ENCODE results near the gene LRSAM1.

The LRSAM1 gene

DNA sequence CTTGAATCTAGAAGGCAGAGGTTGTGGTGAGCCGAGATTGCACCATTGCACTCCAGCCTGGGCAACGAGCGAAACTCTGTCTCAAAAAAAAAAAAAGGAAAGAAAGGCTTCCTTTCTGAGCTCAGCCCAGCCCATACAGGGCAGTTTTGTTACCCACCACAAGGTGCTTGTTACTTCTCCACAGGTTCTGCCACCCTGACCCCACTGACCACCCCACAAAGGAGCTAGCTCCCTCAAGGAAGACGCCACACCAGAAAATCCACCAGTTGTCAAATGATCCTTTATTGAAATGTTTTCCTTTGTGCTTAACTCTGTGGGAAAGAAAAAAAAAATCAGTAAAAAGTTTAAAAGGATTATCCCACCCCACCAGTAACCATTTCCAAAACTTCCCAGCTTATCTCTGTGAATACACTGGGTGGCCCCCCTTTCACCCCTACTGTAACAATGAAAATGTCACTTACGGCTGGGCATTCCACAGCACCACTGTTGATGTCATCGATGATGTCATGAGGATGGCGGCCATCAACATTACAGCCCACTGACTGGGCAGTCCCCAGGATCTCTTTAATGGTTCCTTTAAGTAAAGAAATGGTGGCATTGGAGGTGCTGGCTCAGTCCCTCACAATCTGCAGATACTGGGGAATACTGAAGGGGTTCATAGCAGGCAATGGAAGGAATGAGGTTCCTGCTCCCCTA, 3.7 kb upstream of the LRSAM1 start:
- Histone ChIP-seq H4K20me1 (ENCODE audit: insufficient read depth, low read length) (peaks cover 51% of the 10 kb centered on the region), H3K4me1 (ENCODE audit: insufficient read depth, low read length) (peaks cover 36% of the 10 kb centered on the region), H3K9ac (ENCODE audit: low read depth, low read length) (no peak overlapping the region), H2AFZ (ENCODE audit: low read depth, low read length) (no peak overlapping the region), H3K79me2 (ENCODE audit: insufficient read depth, low read length) (peaks cover 44% of the 10 kb centered on the region), H3K4me2 (ENCODE audit: insufficient read depth, low read length) (0 out of 2 replicates have a peak overlapping the region, but pooled peaks have one; percentile 98), H3K9me3 (ENCODE audit: insufficient read depth, low read length, severe bottlenecking) (no peaks in the 10 kb centered on the region), H3K36me3 (ENCODE audit: insufficient read depth, low read length) (peaks cover 77% of the 10 kb centered on the region), H3K27ac (ENCODE audit: low read length) (no peak overlapping the region), H3K27me3 (ENCODE audit: insufficient read depth, low read length, poor library complexity) (no peaks in the 10 kb centered on the region), H3K4me3 (ENCODE audit: low read depth in 1 of 2, low read length in 2 of 2) (no peak overlapping the region)
- ATAC-seq (ENCODE audit: insufficient read depth, low read depth) (no peak), DNase-seq (no peak)
- TF ChIP-seq EZH2 (IDR thresholded peaks at IDR 0.05; ENCODE audit: borderline replicate concordance, low read depth, low read length, severe bottlenecking) = no peak
- TF ChIP-seq, protein P1, sequence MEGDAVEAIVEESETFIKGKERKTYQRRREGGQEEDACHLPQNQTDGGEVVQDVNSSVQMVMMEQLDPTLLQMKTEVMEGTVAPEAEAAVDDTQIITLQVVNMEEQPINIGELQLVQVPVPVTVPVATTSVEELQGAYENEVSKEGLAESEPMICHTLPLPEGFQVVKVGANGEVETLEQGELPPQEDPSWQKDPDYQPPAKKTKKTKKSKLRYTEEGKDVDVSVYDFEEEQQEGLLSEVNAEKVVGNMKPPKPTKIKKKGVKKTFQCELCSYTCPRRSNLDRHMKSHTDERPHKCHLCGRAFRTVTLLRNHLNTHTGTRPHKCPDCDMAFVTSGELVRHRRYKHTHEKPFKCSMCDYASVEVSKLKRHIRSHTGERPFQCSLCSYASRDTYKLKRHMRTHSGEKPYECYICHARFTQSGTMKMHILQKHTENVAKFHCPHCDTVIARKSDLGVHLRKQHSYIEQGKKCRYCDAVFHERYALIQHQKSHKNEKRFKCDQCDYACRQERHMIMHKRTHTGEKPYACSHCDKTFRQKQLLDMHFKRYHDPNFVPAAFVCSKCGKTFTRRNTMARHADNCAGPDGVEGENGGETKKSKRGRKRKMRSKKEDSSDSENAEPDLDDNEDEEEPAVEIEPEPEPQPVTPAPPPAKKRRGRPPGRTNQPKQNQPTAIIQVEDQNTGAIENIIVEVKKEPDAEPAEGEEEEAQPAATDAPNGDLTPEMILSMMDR (IDR thresholded peaks at IDR 0.05; ENCODE audit: borderline replicate concordance, extremely low read depth, low read length, poor library complexity, severe bottlenecking) = no peak

DNA sequence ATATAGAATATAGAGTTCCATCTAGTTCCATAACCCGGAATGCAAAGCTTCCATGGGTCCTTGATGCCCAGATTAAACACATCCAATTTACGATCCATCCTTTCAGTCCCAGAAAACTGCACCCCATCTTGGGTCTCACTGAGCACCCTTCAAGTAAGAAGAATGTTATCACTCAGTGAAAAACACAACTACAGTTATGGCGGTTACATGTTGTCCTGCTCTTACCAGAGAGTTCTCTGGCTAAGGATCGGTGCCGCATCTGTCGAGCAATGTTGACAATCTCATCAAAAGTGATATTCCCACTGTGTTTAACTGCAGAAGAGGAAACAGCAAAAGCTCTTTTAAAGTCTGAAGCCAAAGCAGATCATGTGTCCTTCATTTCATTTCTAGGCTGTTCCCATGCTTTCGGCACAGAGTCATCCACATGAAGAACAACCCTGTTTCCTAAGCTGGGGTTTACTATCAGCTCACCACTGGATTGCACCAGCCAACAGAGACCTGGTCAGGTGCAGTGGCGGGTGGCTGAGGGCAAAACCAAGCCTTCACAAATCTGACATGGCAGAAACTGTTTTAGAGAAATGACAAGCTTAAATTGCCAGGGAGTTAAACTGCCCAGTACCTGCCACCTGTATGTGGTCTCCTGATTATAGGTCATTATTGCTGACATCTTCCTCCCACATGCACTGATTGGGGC, 3.1 kb upstream of the LRSAM1 start:
- Histone ChIP-seq H3K27ac (ENCODE audit: low read length) (no peak overlapping the region), H2AFZ (ENCODE audit: low read depth, low read length) (no peak overlapping the region), H3K4me1 (ENCODE audit: insufficient read depth, low read length) (peaks cover 38% of the 10 kb centered on the region), H3K27me3 (ENCODE audit: insufficient read depth, low read length, poor library complexity) (no peaks in the 10 kb centered on the region), H3K4me2 (ENCODE audit: insufficient read depth, low read length) (peak overlapping the region; percentile 98; the same call in 1 of the 2 replicates), H3K79me2 (ENCODE audit: insufficient read depth, low read length) (peaks cover 44% of the 10 kb centered on the region), H3K4me3 (ENCODE audit: low read depth in 1 of 2, low read length in 2 of 2) (peak overlapping the region in 1 of 2 experiments; percentile 86; a peak in 1 of 4 replicates), H3K9ac (ENCODE audit: low read depth, low read length) (no peak overlapping the region), H3K9me3 (ENCODE audit: insufficient read depth, low read length, severe bottlenecking) (no peaks in the 10 kb centered on the region), H3K36me3 (ENCODE audit: insufficient read depth, low read length) (peaks cover 72% of the 10 kb centered on the region), H4K20me1 (ENCODE audit: insufficient read depth, low read length) (peaks cover 51% of the 10 kb centered on the region)
- DNase-seq (no peak), ATAC-seq (ENCODE audit: insufficient read depth, low read depth) (no peak)
- TF ChIP-seq, protein P1 (IDR thresholded peaks at IDR 0.05; ENCODE audit: borderline replicate concordance, extremely low read depth, low read length, poor library complexity, severe bottlenecking) = no peak
- no peak for TF ChIP-seq EZH2 (IDR thresholded peaks at IDR 0.05; ENCODE audit: borderline replicate concordance, low read depth, low read length, severe bottlenecking)

DNA sequence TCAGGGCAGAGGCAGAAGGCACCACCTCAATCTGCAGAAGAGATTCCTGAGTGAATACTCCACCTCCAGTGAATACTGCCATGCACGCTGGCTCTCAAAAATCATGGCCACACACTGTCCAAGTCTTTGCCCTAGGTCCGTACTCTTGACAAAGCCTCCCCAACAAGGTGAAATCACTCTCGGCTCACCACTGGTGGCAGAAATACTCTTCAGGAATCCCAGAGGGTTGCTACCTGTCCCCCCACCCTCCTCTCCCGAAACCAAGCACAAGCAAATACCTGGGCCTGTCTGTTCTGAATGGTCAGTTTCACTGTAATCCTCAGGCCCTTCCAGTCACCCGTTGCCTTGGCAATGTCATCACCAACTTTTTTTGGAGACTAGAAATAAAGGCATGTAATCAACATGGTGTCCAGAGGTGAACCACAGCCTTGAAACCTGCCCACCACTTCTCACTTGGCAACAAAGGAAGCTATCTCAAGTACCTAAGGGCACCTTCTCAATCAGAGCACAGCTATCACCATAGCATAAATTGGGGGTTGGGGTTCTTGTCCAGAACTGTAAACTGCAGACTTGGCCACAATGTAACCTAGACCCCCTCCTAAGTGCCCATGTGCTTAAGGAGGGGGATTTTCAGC, 1.9 kb upstream of the LRSAM1 start:
- H3K9me3 ChIP-seq (ENCODE audit: insufficient read depth, low read length, severe bottlenecking) = no peaks in the 10 kb centered on the region
- no peak for ATAC-seq (ENCODE audit: insufficient read depth, low read depth)
- peak overlapping the region; percentile 87 for H3K9ac ChIP-seq (ENCODE audit: low read depth, low read length)
- H3K4me2 ChIP-seq (ENCODE audit: insufficient read depth, low read length) = peak overlapping the region; percentile 98
- H3K27me3 ChIP-seq (ENCODE audit: insufficient read depth, low read length, poor library complexity) = no peaks in the 10 kb centered on the region
- peaks cover 38% of the 10 kb centered on the region for H3K4me1 ChIP-seq (ENCODE audit: insufficient read depth, low read length)
- peaks cover 65% of the 10 kb centered on the region for H3K36me3 ChIP-seq (ENCODE audit: insufficient read depth, low read length)
- H3K27ac ChIP-seq (ENCODE audit: low read length) = peak overlapping the region; percentile 80
- peaks cover 51% of the 10 kb centered on the region for H4K20me1 ChIP-seq (ENCODE audit: insufficient read depth, low read length)
- no peak for DNase-seq
- TF ChIP-seq, protein P1 (IDR thresholded peaks at IDR 0.05; ENCODE audit: borderline replicate concordance, extremely low read depth, low read length, poor library complexity, severe bottlenecking) = no peak
- no peak for TF ChIP-seq EZH2 (IDR thresholded peaks at IDR 0.05; ENCODE audit: borderline replicate concordance, low read depth, low read length, severe bottlenecking)
- H2AFZ ChIP-seq (ENCODE audit: low read depth, low read length) = no peak overlapping the region
- H3K79me2 ChIP-seq (ENCODE audit: insufficient read depth, low read length) = peaks cover 44% of the 10 kb centered on the region
- peak overlapping the region; percentile 80 to 86; a peak in 3 of 4 replicates for H3K4me3 ChIP-seq (ENCODE audit: low read depth in 1 of 2, low read length in 2 of 2)

Measured in DND-41 (cell line).